Measurements from ENCODE around the gene GALNT13. TPM values are rescaled to one million over a fixed set of nuclear protein-coding genes. Genes with fewer than 3 reads are reported as not detected.

GALNT13 gene
- polyA plus RNA-seq, 3 donors = not detected

GRCh38 chr2:154120706-154121105 lies 249.0 kb downstream of the GALNT13 start:
- H3K27me3 ChIP-seq (ENCODE audit: control insufficient read depth in 2 of 2, insufficient read depth in 2 of 2, low read length in 2 of 2) = no peaks in the 10 kb centered on the region
- 57% methylated on average over 1 of the region's 2 CpGs for WGBS (ENCODE audit: insufficient coverage)
- no peak overlapping the region for H3K4me3 ChIP-seq (replicated peaks in 1 of 3; ENCODE audit: low read depth in 2 of 3, low read length in 3 of 3)
- Mint-ChIP-seq H3K4me1 (no peaks in the 10 kb centered on the region), H3K27me3 (ENCODE audit: low read depth in 3 of 3) (no peaks in the 10 kb centered on the region), H3K36me3 (no peaks in the 10 kb centered on the region), H3K4me3 (no peak overlapping the region), H3K9me3 (peaks cover 0 to 11% (median 7%) of the 10 kb centered on the region in 7 donors), H3K27ac (no peak overlapping the region)
- no peak for DNase-seq
- H4K20me1 ChIP-seq (ENCODE audit: insufficient read depth, low read length) = no peaks in the 10 kb centered on the region
- no peaks in the 10 kb centered on the region for H3K36me3 ChIP-seq (replicated peaks in 1 of 2; ENCODE audit: control insufficient read depth in 1 of 2, insufficient read depth in 2 of 2, low read length in 2 of 2)
- no peak overlapping the region for H3K4me2 ChIP-seq (replicated peaks; ENCODE audit: extremely low read depth, low read length, poor library complexity, severe bottlenecking)
- TF ChIP-seq, protein P1, sequence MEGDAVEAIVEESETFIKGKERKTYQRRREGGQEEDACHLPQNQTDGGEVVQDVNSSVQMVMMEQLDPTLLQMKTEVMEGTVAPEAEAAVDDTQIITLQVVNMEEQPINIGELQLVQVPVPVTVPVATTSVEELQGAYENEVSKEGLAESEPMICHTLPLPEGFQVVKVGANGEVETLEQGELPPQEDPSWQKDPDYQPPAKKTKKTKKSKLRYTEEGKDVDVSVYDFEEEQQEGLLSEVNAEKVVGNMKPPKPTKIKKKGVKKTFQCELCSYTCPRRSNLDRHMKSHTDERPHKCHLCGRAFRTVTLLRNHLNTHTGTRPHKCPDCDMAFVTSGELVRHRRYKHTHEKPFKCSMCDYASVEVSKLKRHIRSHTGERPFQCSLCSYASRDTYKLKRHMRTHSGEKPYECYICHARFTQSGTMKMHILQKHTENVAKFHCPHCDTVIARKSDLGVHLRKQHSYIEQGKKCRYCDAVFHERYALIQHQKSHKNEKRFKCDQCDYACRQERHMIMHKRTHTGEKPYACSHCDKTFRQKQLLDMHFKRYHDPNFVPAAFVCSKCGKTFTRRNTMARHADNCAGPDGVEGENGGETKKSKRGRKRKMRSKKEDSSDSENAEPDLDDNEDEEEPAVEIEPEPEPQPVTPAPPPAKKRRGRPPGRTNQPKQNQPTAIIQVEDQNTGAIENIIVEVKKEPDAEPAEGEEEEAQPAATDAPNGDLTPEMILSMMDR (IDR thresholded peaks at IDR 0.05) = no peak
- intact Hi-C loops (cut with micrococcal nuclease) = no loop called here
- no peaks in the 10 kb centered on the region for H3K4me1 ChIP-seq (ENCODE audit: control insufficient read depth in 1 of 2, insufficient read depth in 2 of 2, low read length in 2 of 2)
- no peak overlapping the region for H3K9ac ChIP-seq (ENCODE audit: insufficient read depth, low read length, poor library complexity, severe bottlenecking)
- no peak overlapping the region for H3K27ac ChIP-seq (ENCODE audit: low read depth in 1 of 2, low read length in 2 of 2)
- H3K79me2 ChIP-seq (ENCODE audit: insufficient read depth, low read length) = no peaks in the 10 kb centered on the region
- H3K9me3 ChIP-seq (replicated peaks in 1 of 2; ENCODE audit: control insufficient read depth in 1 of 2, insufficient read depth in 1 of 2, low read length in 2 of 2) = peaks cover 12 to 14% of the 10 kb centered on the region in 2 donors
- H2AFZ ChIP-seq (ENCODE audit: insufficient read depth, low read depth, low read length, poor library complexity, severe bottlenecking) = no peak overlapping the region

- no peak overlapping the region for H2AFZ ChIP-seq (ENCODE audit: insufficient read depth, low read depth, low read length, poor library complexity, severe bottlenecking)
- no peak overlapping the region for H3K4me2 ChIP-seq (replicated peaks; ENCODE audit: extremely low read depth, low read length, poor library complexity, severe bottlenecking)
- H3K36me3 Mint-ChIP-seq = no peaks in the 10 kb centered on the region
- H3K4me1 ChIP-seq (ENCODE audit: control insufficient read depth in 1 of 2, insufficient read depth in 2 of 2, low read length in 2 of 2) = no peaks in the 10 kb centered on the region
- H3K4me3 ChIP-seq (replicated peaks in 1 of 3; ENCODE audit: low read depth in 2 of 3, low read length in 3 of 3) = no peak overlapping the region
- H3K9me3 Mint-ChIP-seq = peaks cover 0 to 5% (median 3%) of the 10 kb centered on the region in 7 donors
- no peak for DNase-seq
- H3K4me1 Mint-ChIP-seq = no peaks in the 10 kb centered on the region
- no peaks in the 10 kb centered on the region for H3K27me3 ChIP-seq (ENCODE audit: control insufficient read depth in 2 of 2, insufficient read depth in 2 of 2, low read length in 2 of 2)
- no peak overlapping the region for H3K27ac ChIP-seq (ENCODE audit: low read depth in 1 of 2, low read length in 2 of 2)
- no peak overlapping the region for H3K27ac Mint-ChIP-seq
- TF ChIP-seq, protein P1 (IDR thresholded peaks at IDR 0.05) = no peak
- no peaks in the 10 kb centered on the region for H3K79me2 ChIP-seq (ENCODE audit: insufficient read depth, low read length)
- intact Hi-C loops (cut with micrococcal nuclease) = no loop called here
- no peak overlapping the region for H3K9ac ChIP-seq (ENCODE audit: insufficient read depth, low read length, poor library complexity, severe bottlenecking)
- H3K36me3 ChIP-seq (replicated peaks in 1 of 2; ENCODE audit: control insufficient read depth in 1 of 2, insufficient read depth in 2 of 2, low read length in 2 of 2) = no peaks in the 10 kb centered on the region
- H3K27me3 Mint-ChIP-seq (ENCODE audit: low read depth in 3 of 3) = no peaks in the 10 kb centered on the region
- no peak overlapping the region for H3K4me3 Mint-ChIP-seq
- no peaks in the 10 kb centered on the region for H4K20me1 ChIP-seq (ENCODE audit: insufficient read depth, low read length)
- H3K9me3 ChIP-seq (replicated peaks in 1 of 2; ENCODE audit: control insufficient read depth in 1 of 2, insufficient read depth in 1 of 2, low read length in 2 of 2) = peaks cover 0 to 4% of the 10 kb centered on the region in 2 donors
These were observed 254.2 kb downstream of the GALNT13 start for GRCh38 chr2:154125891-154126290.

Measured in CD14-positive monocyte (primary cell).